ENCODE data around the gene KIF12. TPM values are rescaled to one million over a fixed set of nuclear protein-coding genes. Genes with fewer than 3 reads are reported as not detected.

Gene KIF12
- total RNA-seq, 1 donor from 2014 or later, result 2.3 TPM

- DNase-seq, result no peak
Observed at GRCh38 chr9:114105236-114105635, 6.1 kb upstream of the KIF12 start.

- DNase-seq, result no peak
Observed at GRCh38 chr9:114102484-114102883, 3.4 kb upstream of the KIF12 start.

GRCh38 chr9:114100536-114100935 lies 1.4 kb upstream of the KIF12 start:
- DNase-seq, result no peak

- DNase-seq, result no peak
Observed at GRCh38 chr9:114099669-114100270, 678 bp upstream of the KIF12 start.

GRCh38 chr9:114098021-114098935 lies 814 bp downstream of the KIF12 start:
- no peak for DNase-seq

- DNase-seq, result no peak
Observed at GRCh38 chr9:114097613-114098020, 1.5 kb downstream of the KIF12 start.

GRCh38 chr9:114096866-114097612 lies 2.1 kb downstream of the KIF12 start:
- no peak for DNase-seq

- DNase-seq, result no peak
Observed at GRCh38 chr9:114096041-114096511, 3.0 kb downstream of the KIF12 start.

- no peak for DNase-seq
Observed at GRCh38 chr9:114094971-114095370, 4.1 kb downstream of the KIF12 start.

- no peak for DNase-seq
Observed at GRCh38 chr9:114093761-114094505, 5.2 kb downstream of the KIF12 start.

GRCh38 chr9:114093031-114093471 lies 6.0 kb downstream of the KIF12 start:
- no peak for DNase-seq

- no peak for DNase-seq
Observed at GRCh38 chr9:114092336-114092735, 6.8 kb downstream of the KIF12 start.

GRCh38 chr9:114091711-114092110 lies 7.4 kb downstream of the KIF12 start:
- DNase-seq, result no peak

GRCh38 chr9:114090798-114091197 lies 8.3 kb downstream of the KIF12 start:
- no peak for DNase-seq

GRCh38 chr9:114089206-114089840 lies 9.8 kb downstream of the KIF12 start:
- DNase-seq, result no peak

- no peak for DNase-seq
Observed at GRCh38 chr9:114088571-114089170, 10.4 kb downstream of the KIF12 start.

- no peak for DNase-seq
Observed at GRCh38 chr9:114087721-114088120, 11.4 kb downstream of the KIF12 start.

- DNase-seq, result no peak
Observed at GRCh38 chr9:114086607-114087006, 12.5 kb downstream of the KIF12 start.

GRCh38 chr9:114086009-114086408 lies 13.1 kb downstream of the KIF12 start:
- no peak for DNase-seq

- DNase-seq, result no peak
Observed at GRCh38 chr9:114085387-114085789, 13.7 kb downstream of the KIF12 start.
